Glutamatergic neuron (in vitro differentiated cells): ENCODE results near the gene EYS. TPM values are rescaled to one million over a fixed set of nuclear protein-coding genes. Genes with fewer than 3 reads are reported as not detected.

Source experiments
- DNase-seq: peaks from one replicate; pipeline ENCODE4 v3.0.0; 2022
- H3K27ac Mint-ChIP-seq: one replicate; pipeline ENCODE4 v1.8.0; 2020; ENCODE audit warnings: mild to moderate bottlenecking, mixed read lengths, inconsistent platforms; ENCODE audit not compliant: unreplicated experiment
- H3K27me3 Mint-ChIP-seq: one replicate; pipeline ENCODE4 v1.8.0; 2020; ENCODE audit warnings: mild to moderate bottlenecking, moderate library complexity, mixed read lengths, inconsistent platforms; ENCODE audit not compliant: unreplicated experiment
- H3K36me3 Mint-ChIP-seq: one replicate; pipeline ENCODE4 v1.8.0; 2020; ENCODE audit warnings: mild to moderate bottlenecking, mixed read lengths, inconsistent platforms; ENCODE audit not compliant: unreplicated experiment
- H3K4me1 Mint-ChIP-seq: one replicate; pipeline ENCODE4 v1.8.0; 2020; ENCODE audit warnings: mild to moderate bottlenecking, low read depth, mixed read lengths, inconsistent platforms; ENCODE audit not compliant: unreplicated experiment
- H3K4me3 Mint-ChIP-seq: one replicate; pipeline ENCODE4 v1.8.0; 2020; ENCODE audit warnings: mild to moderate bottlenecking, mixed read lengths, inconsistent platforms; ENCODE audit not compliant: unreplicated experiment
- H3K9me3 Mint-ChIP-seq: one replicate; pipeline ENCODE4 v1.8.0; 2020; ENCODE audit warnings: mild to moderate bottlenecking, moderate library complexity, mixed read lengths, inconsistent platforms; ENCODE audit not compliant: unreplicated experiment
- total RNA-seq: library from RNA; stranded (reverse); fragmentation: NEBNext Ultra II Directional; extraction: Animal tissue kit (Norgen Biotek cat#: 25700); gene quantifications from one replicate; pipeline ENCODE4 v1.2.1, GENCODE V29; 2021; ENCODE audit not compliant: unreplicated experiment
- TF ChIP-seq, protein P1 (sequence below): fragments of 200-600 bp; sonication (generic); IDR thresholded peaks from one replicate; pipeline ENCODE4 v1.5.0; 2021; ENCODE audit not compliant: partially characterized antibody, unreplicated experiment

EYS gene
- total RNA-seq, 1 donor from 2014 or later, result 13.2 TPM

DNA sequence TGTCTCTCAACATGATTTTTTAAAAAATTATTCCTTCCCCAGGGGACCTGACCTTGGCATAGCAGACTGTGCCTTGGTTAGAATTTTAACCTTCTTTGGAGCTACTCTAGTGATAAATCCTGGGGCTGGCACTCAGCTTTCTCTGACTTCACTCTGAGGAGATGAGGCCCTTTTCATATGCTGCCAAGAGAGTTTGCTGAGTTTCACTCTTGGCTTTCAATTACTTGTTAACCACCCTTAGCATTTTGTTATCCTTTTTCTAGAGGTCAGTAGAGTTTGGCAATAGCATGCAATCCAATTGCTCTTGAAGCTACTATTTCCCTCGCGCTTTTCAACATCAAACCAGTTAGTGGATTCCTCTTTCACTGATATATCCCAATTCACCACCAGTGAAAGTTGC, 920.3 kb downstream of the EYS start:
- no peak overlapping the region for H3K4me3 Mint-ChIP-seq
- H3K9me3 Mint-ChIP-seq, result no peaks in the 10 kb centered on the region
- no peaks in the 10 kb centered on the region for H3K27me3 Mint-ChIP-seq
- no peak overlapping the region for H3K27ac Mint-ChIP-seq
- H3K4me1 Mint-ChIP-seq, result no peaks in the 10 kb centered on the region
- DNase-seq, result no peak
- no peaks in the 10 kb centered on the region for H3K36me3 Mint-ChIP-seq
- TF ChIP-seq, protein P1, sequence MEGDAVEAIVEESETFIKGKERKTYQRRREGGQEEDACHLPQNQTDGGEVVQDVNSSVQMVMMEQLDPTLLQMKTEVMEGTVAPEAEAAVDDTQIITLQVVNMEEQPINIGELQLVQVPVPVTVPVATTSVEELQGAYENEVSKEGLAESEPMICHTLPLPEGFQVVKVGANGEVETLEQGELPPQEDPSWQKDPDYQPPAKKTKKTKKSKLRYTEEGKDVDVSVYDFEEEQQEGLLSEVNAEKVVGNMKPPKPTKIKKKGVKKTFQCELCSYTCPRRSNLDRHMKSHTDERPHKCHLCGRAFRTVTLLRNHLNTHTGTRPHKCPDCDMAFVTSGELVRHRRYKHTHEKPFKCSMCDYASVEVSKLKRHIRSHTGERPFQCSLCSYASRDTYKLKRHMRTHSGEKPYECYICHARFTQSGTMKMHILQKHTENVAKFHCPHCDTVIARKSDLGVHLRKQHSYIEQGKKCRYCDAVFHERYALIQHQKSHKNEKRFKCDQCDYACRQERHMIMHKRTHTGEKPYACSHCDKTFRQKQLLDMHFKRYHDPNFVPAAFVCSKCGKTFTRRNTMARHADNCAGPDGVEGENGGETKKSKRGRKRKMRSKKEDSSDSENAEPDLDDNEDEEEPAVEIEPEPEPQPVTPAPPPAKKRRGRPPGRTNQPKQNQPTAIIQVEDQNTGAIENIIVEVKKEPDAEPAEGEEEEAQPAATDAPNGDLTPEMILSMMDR, result no peak

- Mint-ChIP-seq H3K4me3 (no peak overlapping the region), H3K4me1 (no peaks in the 10 kb centered on the region), H3K9me3 (no peaks in the 10 kb centered on the region), H3K27me3 (no peaks in the 10 kb centered on the region), H3K36me3 (no peaks in the 10 kb centered on the region), H3K27ac (no peak overlapping the region)
- TF ChIP-seq, protein P1, result no peak
- no peak for DNase-seq
Observed at GRCh38 chr6:64782877-64783276, 924.1 kb downstream of the EYS start.

DNA sequence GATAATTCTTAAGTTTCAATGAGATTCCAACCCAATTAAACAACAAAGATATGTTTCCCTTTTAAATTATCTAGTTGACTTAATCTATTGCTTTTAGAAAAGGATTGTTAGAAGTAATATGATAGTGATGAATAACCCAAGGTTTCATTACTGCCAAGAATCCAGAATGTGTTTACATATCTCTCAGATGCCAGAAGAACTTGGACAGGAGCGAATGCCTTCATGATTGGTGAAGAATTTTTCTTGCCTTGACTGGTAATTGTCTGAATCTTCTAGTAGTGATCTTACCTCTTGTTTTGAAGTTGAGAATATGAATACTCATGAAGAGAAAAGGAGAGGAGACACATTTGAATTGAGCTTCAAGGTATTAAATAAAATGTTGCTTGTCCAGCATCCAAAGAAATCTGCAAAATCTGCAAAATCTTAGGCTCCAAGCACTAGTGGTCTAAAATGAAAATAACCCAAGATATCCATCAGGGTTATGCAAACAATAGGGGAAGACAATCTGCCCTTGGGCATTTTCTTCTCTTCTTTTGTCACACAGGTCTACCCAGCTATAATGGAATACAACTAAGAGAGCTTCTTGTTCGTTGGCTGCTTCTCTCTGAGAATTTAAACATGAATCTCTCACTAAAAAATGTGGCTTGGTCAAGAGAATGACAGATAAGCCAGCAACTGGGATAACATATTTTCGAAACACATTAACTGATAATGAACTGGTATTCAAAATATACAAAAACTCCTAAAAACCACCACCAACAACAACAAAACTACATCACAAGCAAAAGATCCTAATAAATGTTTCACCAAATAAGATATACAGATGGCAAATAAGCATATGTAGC, 928.9 kb downstream of the EYS start:
- TF ChIP-seq, protein P1, result no peak
- no peak overlapping the region for H3K27ac Mint-ChIP-seq
- H3K4me3 Mint-ChIP-seq, result no peak overlapping the region
- peaks cover 3% of the 10 kb centered on the region for H3K9me3 Mint-ChIP-seq
- peaks cover 2% of the 10 kb centered on the region for H3K4me1 Mint-ChIP-seq
- no peak for DNase-seq
- H3K27me3 Mint-ChIP-seq, result no peaks in the 10 kb centered on the region
- no peaks in the 10 kb centered on the region for H3K36me3 Mint-ChIP-seq

GRCh38 chr6:64776359-64776758, 930.7 kb downstream of the EYS start:
- Mint-ChIP-seq H3K9me3 (peaks cover 3% of the 10 kb centered on the region), H3K36me3 (no peaks in the 10 kb centered on the region), H3K4me3 (no peak overlapping the region), H3K27me3 (no peaks in the 10 kb centered on the region), H3K27ac (no peak overlapping the region), H3K4me1 (peaks cover 2% of the 10 kb centered on the region)
- TF ChIP-seq, protein P1, result no peak
- DNase-seq, result no peak

GRCh38 chr6:64774881-64775280, 932.1 kb downstream of the EYS start:
- Mint-ChIP-seq H3K27me3 (no peaks in the 10 kb centered on the region), H3K4me1 (peaks cover 2% of the 10 kb centered on the region), H3K4me3 (no peak overlapping the region), H3K36me3 (no peaks in the 10 kb centered on the region), H3K9me3 (peaks cover 3% of the 10 kb centered on the region), H3K27ac (no peak overlapping the region)
- no peak for DNase-seq
- TF ChIP-seq, protein P1, result no peak
